Spleen (tissue), 11 donors: ENCODE measurements around the gene PRR5L. TPM values are rescaled to one million over a fixed set of nuclear protein-coding genes. Genes with fewer than 3 reads are reported as not detected.
A peak's percentile ranks its signal among the peaks of the same experiment; 100 is the strongest.

Experiments used
- DNase-seq: peaks from one replicate; pipeline ENCODE4 v3.0.0-alpha.2; 2020
- H3K27ac ChIP-seq, 8 donors: fragments of 200-600 bp; sonication (generic) in 7 of 8; 1 replicate in 4 of 8; 2 replicates in 4 of 8; pipeline versions ENCODE4 v1.5.0 to v1.8.0; 2016 to 2021; ENCODE audit warnings: inconsistent platforms in 4 of 8, mild to moderate bottlenecking in 4 of 8, moderate library complexity in 1 of 8
- H3K27me3 ChIP-seq, 7 donors: fragments of 200-600 bp; sonication (generic) in 6 of 7; replicated peaks in 1 of 7; 1 replicate in 4 of 7; 2 replicates in 3 of 7; pipeline versions ENCODE4 v1.5.0 to v1.8.0; 2016 to 2021; ENCODE audit warnings: inconsistent platforms in 3 of 7, mild to moderate bottlenecking in 1 of 7
- H3K36me3 ChIP-seq, 6 donors: fragments of 200-600 bp; sonication (generic) in 5 of 6; 1 replicate in 4 of 6; 2 replicates in 2 of 6; pipeline versions ENCODE4 v1.5.0 to v1.8.0; 2016 to 2021; ENCODE audit warnings: inconsistent platforms in 2 of 6
- H3K4me1 ChIP-seq, 6 donors: fragments of 200-600 bp; sonication (generic) in 5 of 6; 1 replicate in 3 of 6; 2 replicates in 3 of 6; pipeline versions ENCODE4 v1.5.0 to v1.8.0; 2016 to 2021; ENCODE audit warnings: inconsistent platforms in 3 of 6
- H3K4me3 ChIP-seq, 8 donors: fragments of 200-600 bp; sonication (generic) in 7 of 8; 1 replicate in 4 of 8; 2 replicates in 4 of 8; pipeline versions ENCODE4 v1.5.0 to v1.8.0; 2016 to 2021; ENCODE audit warnings: inconsistent platforms in 4 of 8, mild to moderate bottlenecking in 4 of 8, moderate library complexity in 2 of 8
- H3K9me3 ChIP-seq, 8 donors: fragments of 200-600 bp; sonication (generic) in 7 of 8; 1 replicate in 4 of 8; 2 replicates in 4 of 8; pipeline versions ENCODE4 v1.5.0 to v1.8.0; 2016 to 2021; ENCODE audit warnings: inconsistent platforms in 4 of 8
- POLR2A ChIP-seq, 3 donors: fragments of 450-650 bp; IDR thresholded peaks; one replicate each; pipeline ENCODE4 v1.5.1; 2017; ENCODE audit warnings: antibody characterized with exemption in 3 of 3, mild to moderate bottlenecking in 1 of 3
- POLR2AphosphoS5 ChIP-seq, 3 donors: sonication (generic); formaldehyde crosslinking; IDR thresholded peaks; one replicate each; pipeline ENCODE4 v1.5.1; 2017; ENCODE audit warnings: antibody characterized with exemption in 3 of 3
- WGBS, 5 donors: extraction: QIAGEN DNeasy Blood & Tissue Kit in 3 of 5; methylation state at CpG; one replicate each; pipeline versions ENCODE4 v1.1.5 to v1.1.7; 2013 to 2018; 5-methylcytosine and 5-hydroxymethylcytosine counted together
- intact Hi-C: fragments of 100-400 bp; cut with DNase I; formaldehyde crosslinking; loops from one replicate; pipeline ENCODE4 v1.15.0; 2023; ENCODE audit warnings: low total_unique reads
- polyA plus RNA-seq, 3 donors: library from polyadenylated mRNA; stranded (reverse); fragments of 200-250 nt; gene quantifications; one replicate each; pipeline ENCODE4 v1.2.1, GENCODE V29; 2013
- total RNA-seq, 7 donors: library from RNA; depleted of rRNA in 3 of 7; stranded (reverse); fragments of >200 nt in 3 of 7; fragmentation: NEBNext Ultra II Directional in 4 of 7; extraction: Animal tissue kit (Norgen Biotek cat#: 25700) in 4 of 7; gene quantifications; one replicate each; pipeline versions ENCODE4 v1.1.0 to v1.2.1, GENCODE V29; 2016 to 2021
- TF ChIP-seq, protein P1 (sequence below), 11 experiments: fragments of 200-600 bp in 7 of 11; fragments of 450-650 bp in 4 of 11; sonication (generic) in 4 of 11; IDR thresholded peaks in 8 of 11; conservative IDR thresholded peaks in 3 of 11; 1 replicate in 7 of 11; 2 replicates in 4 of 11; pipeline versions ENCODE4 v1.4.0 to v1.8.0; 2016 to 2021; ENCODE audit warnings: antibody characterized with exemption in 11 of 11, inconsistent platforms in 4 of 11, mild to moderate bottlenecking in 1 of 11
- donor health status: healthy with polysubstance abuse.
- donor health status: DM: no; HTN: no; CAD: no; lungs with moderate emphysema.
- donor health status: DM: no; HTN: no; CAD: no.
- donor health status: Bipolar disorder and iron deficiency.
- donor health status: healthy.
- donor health status: DM: no; HTN: no; CAD: no.
- donor health status: DM: yes; HTN: yes; CAD: no.

The PRR5L gene
- total and polyA plus RNA-seq, 10 donors: 10.7 to 330 (median 140) TPM

DNA sequence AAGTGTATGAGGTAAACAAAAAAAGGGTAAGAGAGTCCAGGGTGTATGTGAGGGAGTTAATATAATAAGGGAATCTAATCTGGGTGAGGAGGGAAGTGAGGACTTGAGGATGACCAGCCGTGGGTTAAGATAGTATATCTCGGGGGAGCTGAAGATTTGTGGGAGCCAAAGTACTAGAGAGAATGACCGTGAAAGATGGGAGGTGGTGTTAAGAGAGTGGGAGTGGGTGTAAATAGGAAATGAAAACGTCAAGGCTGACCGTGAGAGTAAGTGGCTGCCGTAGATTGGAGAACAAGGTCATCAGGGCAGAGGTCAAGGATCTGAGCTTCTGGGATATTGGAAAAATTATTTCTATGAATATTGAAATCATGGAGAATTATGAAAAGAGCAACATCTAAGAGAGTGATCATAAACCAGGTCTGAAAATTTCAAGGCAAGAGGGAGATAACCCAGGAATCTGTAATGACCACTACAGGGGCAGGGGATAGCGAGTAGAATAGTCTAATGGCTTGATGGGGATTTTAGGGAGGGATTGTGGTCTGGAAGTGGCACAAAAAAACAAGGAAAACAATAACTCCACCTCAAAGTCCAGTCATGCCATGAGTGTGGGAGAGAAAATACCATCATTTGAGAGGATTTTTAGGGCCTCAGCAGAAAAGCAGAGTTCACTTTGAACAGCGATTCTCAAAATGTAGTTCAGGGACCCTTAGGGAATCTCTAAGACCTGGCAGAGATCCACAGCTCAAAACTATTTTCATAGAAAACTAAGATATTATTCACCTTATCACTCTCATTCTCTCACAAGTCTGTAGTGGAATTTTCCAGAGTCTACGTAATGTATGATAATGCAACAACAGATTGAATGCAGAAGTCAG, 72.0 kb downstream of the PRR5L start:
- H3K27me3 ChIP-seq: no peaks in the 10 kb centered on the region
- 51 to 70% (median 65%) methylated on average over 9 of the region's 9 CpGs for WGBS, 5 donors
- H3K9me3 ChIP-seq: no peaks in the 10 kb centered on the region
- H3K4me1 ChIP-seq: peaks cover 19 to 62% (median 39%) of the 10 kb centered on the region in 6 donors
- no peak overlapping the region for H3K4me3 ChIP-seq
- intact Hi-C loops: no loop called here
- no peak for DNase-seq
- H3K36me3 ChIP-seq: no peaks in the 10 kb centered on the region
- H3K27ac ChIP-seq: peak overlapping the region in 7 of 8 donors; percentile 56 to 77 (median 72)
- TF ChIP-seq POLR2AphosphoS5 (IDR thresholded peaks at IDR 0.05) (peak in 1 of 3 donors; percentile 72), POLR2A (IDR thresholded peaks at IDR 0.05) (no peak)
- TF ChIP-seq, protein P1, sequence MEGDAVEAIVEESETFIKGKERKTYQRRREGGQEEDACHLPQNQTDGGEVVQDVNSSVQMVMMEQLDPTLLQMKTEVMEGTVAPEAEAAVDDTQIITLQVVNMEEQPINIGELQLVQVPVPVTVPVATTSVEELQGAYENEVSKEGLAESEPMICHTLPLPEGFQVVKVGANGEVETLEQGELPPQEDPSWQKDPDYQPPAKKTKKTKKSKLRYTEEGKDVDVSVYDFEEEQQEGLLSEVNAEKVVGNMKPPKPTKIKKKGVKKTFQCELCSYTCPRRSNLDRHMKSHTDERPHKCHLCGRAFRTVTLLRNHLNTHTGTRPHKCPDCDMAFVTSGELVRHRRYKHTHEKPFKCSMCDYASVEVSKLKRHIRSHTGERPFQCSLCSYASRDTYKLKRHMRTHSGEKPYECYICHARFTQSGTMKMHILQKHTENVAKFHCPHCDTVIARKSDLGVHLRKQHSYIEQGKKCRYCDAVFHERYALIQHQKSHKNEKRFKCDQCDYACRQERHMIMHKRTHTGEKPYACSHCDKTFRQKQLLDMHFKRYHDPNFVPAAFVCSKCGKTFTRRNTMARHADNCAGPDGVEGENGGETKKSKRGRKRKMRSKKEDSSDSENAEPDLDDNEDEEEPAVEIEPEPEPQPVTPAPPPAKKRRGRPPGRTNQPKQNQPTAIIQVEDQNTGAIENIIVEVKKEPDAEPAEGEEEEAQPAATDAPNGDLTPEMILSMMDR (IDR thresholded peaks at IDR 0.05 in 8 of 11, conservative IDR thresholded peaks at IDR 0.05 in 3 of 11): no peak

DNA sequence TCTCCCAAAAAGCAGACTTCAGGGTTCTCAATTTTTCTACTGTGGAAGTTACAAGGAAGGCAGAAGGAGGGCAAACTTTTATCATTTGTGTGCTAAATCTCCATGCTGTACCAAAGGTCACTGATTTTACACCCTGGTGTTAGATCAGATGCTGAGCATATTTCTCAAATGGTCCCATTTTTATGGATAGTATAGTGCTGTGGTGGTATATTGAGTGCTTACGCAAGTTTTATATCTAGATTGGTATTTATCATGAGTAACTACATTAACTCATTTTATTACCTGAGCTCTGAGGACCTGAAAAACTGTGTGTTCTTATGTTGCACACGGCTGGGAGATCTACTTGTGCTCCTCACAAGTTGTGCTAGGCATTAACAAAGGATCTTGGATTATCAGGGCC, 75.1 kb downstream of the PRR5L start:
- intact Hi-C loops: no loop called here
- H3K27me3 ChIP-seq: peaks cover 0 to 18% (median 0%) of the 10 kb centered on the region in 7 donors
- H3K4me1 ChIP-seq: peaks cover 5 to 54% (median 35%) of the 10 kb centered on the region in 6 donors
- no peak overlapping the region for H3K4me3 ChIP-seq
- H3K36me3 ChIP-seq: no peaks in the 10 kb centered on the region
- no peaks in the 10 kb centered on the region for H3K9me3 ChIP-seq
- no peak overlapping the region for H3K27ac ChIP-seq
- no peak for DNase-seq
- 94 to 97% (median 96%) methylated on average over 2 of the region's 2 CpGs for WGBS, 5 donors
- TF ChIP-seq POLR2A (IDR thresholded peaks at IDR 0.05): no peak
- TF ChIP-seq, protein P1 (IDR thresholded peaks at IDR 0.05 in 8 of 11, conservative IDR thresholded peaks at IDR 0.05 in 3 of 11): no peak
- no peak for TF ChIP-seq POLR2AphosphoS5 (IDR thresholded peaks at IDR 0.05)

DNA sequence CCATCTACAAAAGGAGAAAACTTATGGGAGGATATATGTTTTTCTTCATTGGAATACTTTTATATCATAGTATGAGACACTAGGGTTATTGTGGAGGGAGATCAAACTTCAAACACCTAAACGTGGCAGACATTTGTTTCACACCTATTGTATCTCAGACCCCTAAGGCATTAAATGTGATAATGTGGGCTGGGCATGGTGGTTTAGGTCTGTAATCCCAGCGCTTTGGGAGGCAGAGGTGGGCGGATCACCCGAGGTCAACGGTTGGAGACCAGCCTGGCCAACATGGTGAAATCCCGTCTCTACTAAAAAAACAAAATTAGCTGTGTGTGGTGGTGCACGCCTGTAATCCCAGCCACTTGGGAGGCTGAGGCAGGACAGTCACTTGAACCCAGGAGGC, 75.5 kb downstream of the PRR5L start:
- 85 to 94% (median 92%) methylated on average over 7 of the region's 7 CpGs for WGBS, 5 donors
- Histone ChIP-seq H3K9me3 (no peaks in the 10 kb centered on the region), H3K27ac (no peak overlapping the region), H3K27me3 (peaks cover 0 to 22% (median 0%) of the 10 kb centered on the region in 7 donors), H3K4me1 (peaks cover 5 to 54% (median 32%) of the 10 kb centered on the region in 6 donors), H3K36me3 (no peaks in the 10 kb centered on the region), H3K4me3 (no peak overlapping the region)
- TF ChIP-seq POLR2AphosphoS5 (IDR thresholded peaks at IDR 0.05) (no peak), POLR2A (IDR thresholded peaks at IDR 0.05) (no peak)
- TF ChIP-seq, protein P1 (IDR thresholded peaks at IDR 0.05 in 8 of 11, conservative IDR thresholded peaks at IDR 0.05 in 3 of 11): no peak
- DNase-seq: no peak
- intact Hi-C loops: no loop called here

DNA sequence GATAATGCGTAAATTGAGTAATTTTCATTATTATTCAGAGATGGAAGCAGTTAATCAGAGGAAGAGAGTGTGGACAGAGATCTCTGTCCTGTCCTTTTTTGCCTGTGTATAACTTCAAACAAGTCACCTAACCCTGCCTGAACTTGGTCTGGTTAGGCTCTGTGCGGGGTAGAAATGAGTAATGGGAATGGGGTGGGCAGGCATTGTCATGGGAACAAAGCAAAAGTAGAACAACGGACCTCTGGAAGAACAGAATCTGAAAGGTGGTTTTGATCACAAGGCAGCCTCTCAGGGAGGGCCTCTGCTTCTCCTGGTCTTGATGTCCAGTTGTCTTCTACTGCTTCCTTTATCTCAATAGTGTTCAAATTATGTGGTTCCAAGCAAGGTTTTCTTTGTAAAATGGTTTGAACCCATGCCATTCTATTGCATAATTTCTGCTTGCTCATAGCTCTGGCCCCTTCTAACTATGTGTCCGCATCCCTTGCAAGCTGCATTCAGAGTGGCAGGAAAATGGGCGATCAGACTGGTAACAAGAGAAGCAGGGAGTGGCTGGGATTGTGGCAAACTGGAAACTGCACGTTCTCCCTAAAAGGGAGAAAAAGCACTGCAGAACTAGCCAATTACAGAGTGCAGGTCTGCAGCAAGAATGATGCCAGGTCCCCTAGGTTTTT, 76.1 kb downstream of the PRR5L start:
- Histone ChIP-seq H3K4me3 (no peak overlapping the region), H3K36me3 (no peaks in the 10 kb centered on the region), H3K4me1 (peaks cover 3 to 56% (median 35%) of the 10 kb centered on the region in 6 donors), H3K27ac (peak overlapping the region in 1 of 8 donors; percentile 9), H3K27me3 (peaks cover 0 to 29% (median 6%) of the 10 kb centered on the region in 7 donors), H3K9me3 (no peaks in the 10 kb centered on the region)
- WGBS, 5 donors: 77 to 84% (median 78%) methylated on average over 6 of the region's 6 CpGs
- TF ChIP-seq, protein P1 (IDR thresholded peaks at IDR 0.05 in 8 of 11, conservative IDR thresholded peaks at IDR 0.05 in 3 of 11): no peak
- no peak for TF ChIP-seq POLR2AphosphoS5 (IDR thresholded peaks at IDR 0.05)
- no peak for TF ChIP-seq POLR2A (IDR thresholded peaks at IDR 0.05)
- DNase-seq: no peak
- intact Hi-C loops: no loop called here
